Activated CD4-positive, alpha-beta T cell treated with anti-CD3 and anti-CD28 coated beads for 4 hours (primary cell): ENCODE data around the gene TPGS1.

ENCODE experiments used
- DNase-seq, 2 donors: peaks; one replicate each; pipeline ENCODE4 v3.0.0-alpha.2; 2020

Gene TPGS1

GRCh38 chr19:496112-496665, 11.1 kb upstream of the TPGS1 start, which contains the start of gene MADCAM1:
Gene MADCAM1, plus strand, starts transcription at chr19:496486. Its CDS starts 14 bp downstream, at chr19:496500.
- no peak for DNase-seq

- DNase-seq: no peak
These were observed 10.3 kb upstream of the TPGS1 start for GRCh38 chr19:496986-497385.

- no peak for DNase-seq
These were observed 9.8 kb upstream of the TPGS1 start for GRCh38 chr19:497491-497868.

- no peak for DNase-seq
These were observed 9.3 kb upstream of the TPGS1 start for GRCh38 chr19:497869-498510.

GRCh38 chr19:498511-498891, 8.8 kb upstream of the TPGS1 start:
- DNase-seq: no peak

GRCh38 chr19:498977-499623, 8.2 kb upstream of the TPGS1 start:
- no peak for DNase-seq

- no peak for DNase-seq
These were observed 5.7 kb upstream of the TPGS1 start for GRCh38 chr19:501646-502045.

- DNase-seq: no peak
These were observed 2.7 kb upstream of the TPGS1 start for GRCh38 chr19:504616-505015.

GRCh38 chr19:506404-507285, 652 bp upstream of the TPGS1 start:
- peak; percentile 90 to 97 for DNase-seq

GRCh38 chr19:508204-509150, 1.2 kb downstream of the TPGS1 start:
- DNase-seq: no peak

GRCh38 chr19:510606-511100, 3.4 kb downstream of the TPGS1 start:
- peak; percentile 88 to 93 for DNase-seq

- peak; percentile 80 to 81 for DNase-seq
These were observed 4.0 kb downstream of the TPGS1 start for GRCh38 chr19:511101-511851.

- no peak for DNase-seq
These were observed 5.5 kb downstream of the TPGS1 start for GRCh38 chr19:512547-513365.

GRCh38 chr19:513368-514165, 6.3 kb downstream of the TPGS1 start:
- no peak for DNase-seq

GRCh38 chr19:514166-514663, 6.9 kb downstream of the TPGS1 start:
- no peak for DNase-seq

- no peak for DNase-seq
These were observed 10.7 kb downstream of the TPGS1 start for GRCh38 chr19:517721-518597.

GRCh38 chr19:518598-519231, 11.4 kb downstream of the TPGS1 start:
- DNase-seq: peak; percentile 66 to 72

GRCh38 chr19:519449-519865, 12.2 kb downstream of the TPGS1 start:
- no peak for DNase-seq
